NAMALWA (cell line): Measurements from ENCODE around the gene TNRC6C.
"Not testable (repeated sequence)": the region's sequence is repeated elsewhere in the genome, so short reads cannot be mapped to it uniquely, and the experiment has no call there.

Source experiments
- DNase-seq: peaks from one replicate; pipeline ENCODE4 v3.0.0-alpha.2; 2015; ENCODE audit warnings: low spot score

The TNRC6C gene

GRCh38 chr17:77963441-77963840 is 4.9 kb downstream of the TNRC6C start:
- DNase-seq = no peak

GRCh38 chr17:77965352-77965751 is 6.8 kb downstream of the TNRC6C start:
- DNase-seq = no peak

- DNase-seq = no peak
Observed at GRCh38 chr17:77966476-77966875, 8.0 kb downstream of the TNRC6C start.

GRCh38 chr17:77968788-77969187 is 10.3 kb downstream of the TNRC6C start:
- DNase-seq = no peak

GRCh38 chr17:77972271-77972670 is 13.8 kb downstream of the TNRC6C start:
- DNase-seq = not testable (repeated sequence)

GRCh38 chr17:77973953-77974352 is 15.4 kb downstream of the TNRC6C start:
- no peak for DNase-seq

- DNase-seq = no peak
Observed at GRCh38 chr17:77974396-77974795, 15.9 kb downstream of the TNRC6C start.

- DNase-seq = not testable (repeated sequence)
Observed at GRCh38 chr17:77982430-77982829, 23.9 kb downstream of the TNRC6C start.

- DNase-seq = no peak
Observed at GRCh38 chr17:77990301-77990700, 31.8 kb downstream of the TNRC6C start.

GRCh38 chr17:77993735-77994134 is 35.2 kb downstream of the TNRC6C start:
- not testable (repeated sequence) for DNase-seq

GRCh38 chr17:77995146-77995852 is 36.8 kb downstream of the TNRC6C start:
- no peak for DNase-seq

GRCh38 chr17:77996256-77996655 is 37.8 kb downstream of the TNRC6C start:
- DNase-seq = no peak

- DNase-seq = no peak
Observed at GRCh38 chr17:77999413-78000173, 41.1 kb downstream of the TNRC6C start.

GRCh38 chr17:78000341-78000740 is 41.8 kb downstream of the TNRC6C start:
- no peak for DNase-seq

- DNase-seq = no peak
Observed at GRCh38 chr17:78001182-78001581, 42.7 kb downstream of the TNRC6C start.

- DNase-seq = no peak
Observed at GRCh38 chr17:78001612-78002011, 43.1 kb downstream of the TNRC6C start.

GRCh38 chr17:78002166-78002565 is 43.7 kb downstream of the TNRC6C start:
- DNase-seq = no peak

- no peak for DNase-seq
Observed at GRCh38 chr17:78005452-78006171, 47.1 kb downstream of the TNRC6C start.

- no peak for DNase-seq
Observed at GRCh38 chr17:78006338-78006737, 47.8 kb downstream of the TNRC6C start.

GRCh38 chr17:78007647-78008046 is 49.1 kb downstream of the TNRC6C start:
- DNase-seq = no peak

- no peak for DNase-seq
Observed at GRCh38 chr17:78010759-78011158, 52.3 kb downstream of the TNRC6C start.

GRCh38 chr17:78012428-78012827 is 53.9 kb downstream of the TNRC6C start:
- no peak for DNase-seq
